A549 (cell line): ENCODE measurements around the gene PEX26. TPM values are rescaled to one million over a fixed set of nuclear protein-coding genes. Genes with fewer than 3 reads are reported as not detected.
A peak's percentile ranks its signal among the peaks of the same experiment; 100 is the strongest.

Experiments
- ATAC-seq, 2 experiments: fragments of 200-7000 bp in 1 of 2; fragments of >200 bp in 1 of 2; cut with Nextera tagmentation in 1 of 2; cut with Tn5 transposase in 1 of 2; 3 replicates each; pipeline versions ENCODE4 v1.8.0 to v1.9.1; 2018 to 2020; ENCODE audit warnings: mild to moderate bottlenecking in 1 of 2, moderate library complexity in 1 of 2
- CTCF ChIA-PET: fragments of 300-600 bp; sonication (Branson Sonifier 250); formaldehyde crosslinking; extraction: SDS; loops from one replicate; lab custom pipeline; 2021; ENCODE audit warnings: antibody characterized with exemption, inconsistent platforms; lab: Yijun Ruan, JAX
- POLR2A ChIA-PET: fragments of 350-600 bp; formaldehyde crosslinking; extraction: SDS; loops from one replicate; lab custom pipeline; 2021; ENCODE audit warnings: antibody characterized with exemption, inconsistent platforms; lab: Yijun Ruan, JAX
- DNase-seq, 2 experiments: peaks; one replicate each; pipeline versions ENCODE4 v3.0.0 to v3.0.0-alpha.2; 2011 to 2016; ENCODE audit warnings: low read depth in 1 of 2, low spot score in 1 of 2
- FAIRE-seq: peaks from 2 replicates; lab custom pipeline; 2011; peaks lifted over from hg19 to GRCh38; lab: Jason Lieb, UNC
- H3K27ac ChIP-seq, 2 experiments: fragments of >200 bp; sonication (Bioruptor Twin); formaldehyde crosslinking; 3 replicates each; pipeline ENCODE4 v1.5.1; 2016 to 2017
- H3K4me1 ChIP-seq: fragments of >200 bp; sonication (Bioruptor Twin); formaldehyde crosslinking; 3 replicates; pipeline ENCODE4 v1.6.1; 2016
- H3K4me2 ChIP-seq: fragments of >200 bp; sonication (Bioruptor Twin); formaldehyde crosslinking; 3 replicates; pipeline ENCODE4 v1.6.1; 2016
- H3K4me3 ChIP-seq: fragments of >200 bp; sonication (Bioruptor Twin); formaldehyde crosslinking; 3 replicates; pipeline ENCODE4 v1.5.1; 2016
- H3K9me3 ChIP-seq: fragments of >200 bp; sonication (Bioruptor Twin); formaldehyde crosslinking; 3 replicates; pipeline ENCODE4 v1.6.1; 2016
- BHLHE40 ChIP-seq: IDR thresholded peaks from 2 replicates; pipeline ENCODE4 v1.6.1; 2012; ENCODE audit warnings: low read depth, low read length, inconsistent platforms
- CBX2 ChIP-seq: fragments of 200-600 bp; sonication (generic); IDR thresholded peaks from 2 replicates; pipeline ENCODE4 v1.6.1; 2016; ENCODE audit warnings: low read depth, mild to moderate bottlenecking, borderline replicate concordance
- CHD4 ChIP-seq: fragments of 200-600 bp; sonication (generic); IDR thresholded peaks from 2 replicates; pipeline ENCODE4 v1.6.1; 2016; ENCODE audit warnings: antibody characterized with exemption, mild to moderate bottlenecking, borderline replicate concordance
- E2F6 ChIP-seq: IDR thresholded peaks from 2 replicates; pipeline ENCODE4 v1.6.1; 2012; ENCODE audit warnings: low read depth, borderline replicate concordance
- EHF ChIP-seq: fragments of 250-450 bp; sonication (Bioruptor Pico); IDR thresholded peaks from 2 replicates; pipeline ENCODE4 v1.5.0; 2020; ENCODE audit warnings: mild to moderate bottlenecking
- EHMT2 ChIP-seq: fragments of 200-600 bp; sonication (generic); IDR thresholded peaks from 2 replicates; pipeline ENCODE4 v1.6.1; 2016; ENCODE audit warnings: antibody characterized with exemption, low read depth, mild to moderate bottlenecking, moderate library complexity
- FOSB ChIP-seq: fragments of 250-450 bp; sonication (Bioruptor Pico); IDR thresholded peaks from 2 replicates; pipeline ENCODE4 v1.5.0; 2020; ENCODE audit warnings: mild to moderate bottlenecking, moderate library complexity
- FOSL2 ChIP-seq, 2 experiments: fragments of 450-650 bp in 1 of 2; fragments of >200 bp in 1 of 2; sonication (Bioruptor Twin) in 1 of 2; formaldehyde crosslinking; IDR thresholded peaks; 2 replicates each; pipeline versions ENCODE4 v1.5.0 to v1.6.1; 2016 to 2020; ENCODE audit warnings: mild to moderate bottlenecking in 1 of 2, moderate library complexity in 1 of 2
- HES2 ChIP-seq: fragments of >200 bp; sonication (Bioruptor Twin); formaldehyde crosslinking; IDR thresholded peaks from 2 replicates; pipeline ENCODE4 v1.6.1; 2016
- HMGXB4 ChIP-seq: fragments of 250-450 bp; sonication (Bioruptor Pico); IDR thresholded peaks from 2 replicates; pipeline ENCODE4 v1.5.0; 2021; ENCODE audit warnings: mild to moderate bottlenecking, moderate library complexity, borderline replicate concordance
- HOXA7 ChIP-seq: fragments of 250-450 bp; sonication (Bioruptor Pico); IDR thresholded peaks from 2 replicates; pipeline ENCODE4 v1.5.0; 2020; ENCODE audit warnings: mild to moderate bottlenecking, moderate library complexity
- KDM5A ChIP-seq: fragments of 200-600 bp; sonication (generic); IDR thresholded peaks from 2 replicates; pipeline ENCODE4 v1.6.1; 2016; ENCODE audit warnings: antibody characterized with exemption, mild to moderate bottlenecking
- MAX ChIP-seq: IDR thresholded peaks from 2 replicates; pipeline ENCODE4 v1.6.1; 2012
- MAZ ChIP-seq: fragments of 150-350 bp; IDR thresholded peaks from 2 replicates; pipeline ENCODE4 v1.6.1; 2014; ENCODE audit warnings: antibody characterized with exemption, low read depth, low read length, borderline replicate concordance
- POLR2AphosphoS2 ChIP-seq: conservative IDR thresholded peaks from 2 replicates; pipeline ENCODE4 v1.6.1; 2012; ENCODE audit warnings: low read length, improper control_type of control experiment, inconsistent platforms
- RAD21 ChIP-seq, 2 experiments: fragments of >200 bp in 1 of 2; sonication (Bioruptor Twin) in 1 of 2; formaldehyde crosslinking in 1 of 2; IDR thresholded peaks in 1 of 2; conservative IDR thresholded peaks in 1 of 2; 2 replicates in 1 of 2; 3 replicates in 1 of 2; pipeline ENCODE4 v1.6.1; 2012 to 2018; ENCODE audit warnings: inconsistent platforms in 1 of 2
- RARB ChIP-seq: fragments of 250-450 bp; sonication (Bioruptor Pico); IDR thresholded peaks from 2 replicates; pipeline ENCODE4 v1.8.0; 2021; ENCODE audit warnings: mild to moderate bottlenecking, moderate library complexity
- RNF2 ChIP-seq: fragments of 200-600 bp; sonication (generic); IDR thresholded peaks from 2 replicates; pipeline ENCODE4 v1.6.1; 2016; ENCODE audit warnings: low read depth, mild to moderate bottlenecking, antibody characterized with exemption, moderate library complexity, borderline replicate concordance
- SREBF2 ChIP-seq: fragments of 450-650 bp; IDR thresholded peaks from 2 replicates; pipeline ENCODE4 v1.6.1; 2014; ENCODE audit warnings: mild to moderate bottlenecking, moderate library complexity
- TFCP2L1 ChIP-seq: fragments of 250-450 bp; sonication (Bioruptor Pico); IDR thresholded peaks from 2 replicates; pipeline ENCODE4 v1.5.0; 2021; ENCODE audit warnings: mild to moderate bottlenecking
- TP53 ChIP-seq: fragments of 250-450 bp; sonication (Bioruptor Pico); IDR thresholded peaks from 2 replicates; pipeline ENCODE4 v1.5.0; 2021; ENCODE audit warnings: mild to moderate bottlenecking, moderate library complexity
- USF2 ChIP-seq: fragments of 450-650 bp; IDR thresholded peaks from 2 replicates; pipeline ENCODE4 v1.6.1; 2014; ENCODE audit warnings: antibody characterized with exemption
- ZFP36 ChIP-seq: fragments of 450-650 bp; IDR thresholded peaks from 2 replicates; pipeline ENCODE4 v1.6.1; 2014; ENCODE audit warnings: borderline replicate concordance; ENCODE audit not compliant: partially characterized antibody
- ZSCAN20 ChIP-seq: fragments of 250-450 bp; sonication (Bioruptor Pico); IDR thresholded peaks from 2 replicates; pipeline ENCODE4 v1.8.0; 2022; ENCODE audit warnings: mild to moderate bottlenecking, moderate library complexity
- WGBS: methylation state at CpG from one replicate; pipeline ENCODE4 v1.1.6; 2017; ENCODE audit errors: missing lambda C conversion rate; 5-methylcytosine and 5-hydroxymethylcytosine counted together
- polyA plus RNA-seq, 4 experiments: library from polyadenylated mRNA; depleted of rRNA in 3 of 4; stranded (reverse); fragments of >200 nt; fragmentation: RNase III in 1 of 4; extraction: RNeasy Plus Mini Kit Qiagen cat#74134 plus additional on column Dnase treatment in 1 of 4; gene quantifications; 2 replicates in 3 of 4; 3 replicates in 1 of 4; pipeline ENCODE4 v1.2.3, GENCODE V29; 2011 to 2017

Gene PEX26
- polyA plus RNA-seq, 2 of the 4 experiments (the other 2 are of a cell fraction): 11.8 to 12.4 TPM

GRCh38 chr22:18057568-18058209 is 20.1 kb upstream of the PEX26 start (continued):
- TF ChIP-seq ZSCAN20 (CRISPR knock-in tag) (no peak), USF2 (no peak), POLR2AphosphoS2 (no peak), TFCP2L1 (CRISPR knock-in tag) (no peak), RARB (no peak)

GRCh38 chr22:18058371-18059093 is 19.3 kb upstream of the PEX26 start:
- peak overlapping the region; percentile 92 to 95 for H3K27ac ChIP-seq
- FAIRE-seq: no peak

GRCh38 chr22:18059094-18059417 is 18.7 kb upstream of the PEX26 start:
- peak overlapping the region; percentile 92 to 95; a peak in 5 of 6 replicates for H3K27ac ChIP-seq
- 67% methylated on average over 5 of the region's 5 CpGs for WGBS
- CTCF ChIA-PET: interaction anchor here (1.2 to 6.6 kb wide), 2 partner anchors 14 to 16 kb away, joined by 3 to 37 read pairs; no protein-coding TSS in a partner anchor
- FAIRE-seq: no peak
- H3K4me2 ChIP-seq: no peak overlapping the region; the same call in 2 of the 3 replicates
- POLR2A ChIA-PET: no interaction called here
- no peak overlapping the region for H3K4me3 ChIP-seq
- no peak for ATAC-seq
- no peak for DNase-seq
- H3K4me1 ChIP-seq: peaks cover 76% of the 10 kb centered on the region
- no peaks in the 10 kb centered on the region for H3K9me3 ChIP-seq
- no peak for TF ChIP-seq MAZ
- no peak for TF ChIP-seq HOXA7 (CRISPR knock-in tag)
- TF ChIP-seq RAD21 (conservative IDR thresholded peaks at IDR 0.05 in 1 of 2, IDR thresholded peaks at IDR 0.05 in 1 of 2): no peak
- TF ChIP-seq CBX2: no peak
- no peak for TF ChIP-seq FOSB
- no peak for TF ChIP-seq RNF2
- TF ChIP-seq EHF: no peak
- TF ChIP-seq SREBF2: no peak
- TF ChIP-seq HMGXB4: no peak
- no peak for TF ChIP-seq ZSCAN20 (CRISPR knock-in tag)
- no peak for TF ChIP-seq HES2
- no peak for TF ChIP-seq E2F6
- no peak for TF ChIP-seq EHMT2
- no peak for TF ChIP-seq MAX
- TF ChIP-seq ZFP36: no peak

More at GRCh38 chr22:18058371-18059093, 19.3 kb upstream of the PEX26 start:
- H3K4me2 ChIP-seq: peak overlapping the region; percentile 72
- ChIA-PET POLR2A (no interaction called here), CTCF (interaction anchor here (1.2 to 6.6 kb wide), 2 partner anchors 15 to 17 kb away, joined by 3 to 37 read pairs; no protein-coding TSS in a partner anchor)
- no peak for DNase-seq
- WGBS: 92% methylated on average over 7 of the region's 7 CpGs
- no peak for ATAC-seq
- no peak overlapping the region for H3K4me3 ChIP-seq
- H3K4me1 ChIP-seq: peaks cover 76% of the 10 kb centered on the region
- TF ChIP-seq ZSCAN20 (CRISPR knock-in tag) (no peak), RNF2 (no peak), HES2 (no peak), TP53 (CRISPR knock-in tag) (no peak), USF2 (no peak), CHD4 (no peak), RARB (no peak), E2F6 (no peak), RAD21 (conservative IDR thresholded peaks at IDR 0.05 in 1 of 2, IDR thresholded peaks at IDR 0.05 in 1 of 2) (no peak), KDM5A (no peak), BHLHE40 (no peak), EHMT2 (no peak), FOSL2 (IDR thresholded peaks at IDR 0.05) (no peak), FOSL2 (CRISPR knock-in tag; IDR thresholded peaks at IDR 0.05) (no peak), HOXA7 (CRISPR knock-in tag) (no peak)
- H3K9me3 ChIP-seq: no peaks in the 10 kb centered on the region
